GM12878 (cell line): Measurements from ENCODE around the gene SORBS2. TPM values are rescaled to one million over a fixed set of nuclear protein-coding genes. Genes with fewer than 3 reads are reported as not detected.

ENCODE experiments used
- ATAC-seq: fragments of 200-7000 bp; cut with Tn5 transposase; 3 replicates; pipeline ENCODE4 v1.9.1; 2020; ENCODE audit warnings: mild to moderate bottlenecking, moderate library complexity
- BruUV-seq: library from RNA; stranded (reverse); fragments of 400-500 nt; replicated peaks from 2 replicates; lab custom pipeline; 2021; lab: Mats Ljungman, UMichigan
- CTCF ChIA-PET: fragments of 300-600 bp; sonication (Branson Sonifier 250); formaldehyde crosslinking; extraction: SDS; loops from one replicate; lab custom pipeline; 2021; ENCODE audit warnings: inconsistent platforms; lab: Yijun Ruan, JAX
- POLR2A ChIA-PET: fragments of 350-600 bp; formaldehyde crosslinking; extraction: SDS; loops from one replicate; lab custom pipeline; 2021; ENCODE audit warnings: inconsistent platforms; lab: Charles Lee
- RAD21 ChIA-PET: fragments of 300-600 bp; sonication (Branson Sonifier 250); formaldehyde crosslinking; loops from one replicate; lab custom pipeline; 2023; ENCODE audit warnings: antibody characterized with exemption; ENCODE audit not compliant: unreplicated experiment; lab: Charles Lee
- SMC1A ChIA-PET: fragments of 300-600 bp; sonication (Branson Sonifier 250); formaldehyde crosslinking; loops from one replicate; lab custom pipeline; 2023; ENCODE audit not compliant: unreplicated experiment, uncharacterized antibody; lab: Charles Lee
- DNase-seq: peaks from one replicate; pipeline ENCODE4 v3.0.0-alpha.2; 2011; ENCODE audit warnings: low read depth, low spot score
- FAIRE-seq: peaks from 3 replicates; lab custom pipeline; 2011; peaks lifted over from hg19 to GRCh38; lab: Jason Lieb, UNC
- H2AFZ ChIP-seq: 2 replicates; pipeline ENCODE4 v1.6.0; 2011; ENCODE audit warnings: low read depth, low read length, control low read depth; ENCODE audit not compliant: control insufficient read depth
- H3K27ac ChIP-seq: 2 replicates; pipeline ENCODE4 v1.5.1; 2011; ENCODE audit warnings: control low read depth; ENCODE audit not compliant: control insufficient read depth, insufficient read depth
- H3K27me3 ChIP-seq, 2 experiments: replicated peaks in 1 of 2; 2 replicates each; pipeline versions ENCODE4 v1.6.0 to v1.6.1; 2011; ENCODE audit warnings: low read length in 1 of 2; ENCODE audit not compliant: control insufficient read depth in 2 of 2, insufficient read depth in 2 of 2
- H3K36me3 ChIP-seq, 2 experiments: 2 replicates each; pipeline ENCODE4 v1.5.1; 2011; ENCODE audit warnings: low read length in 1 of 2; ENCODE audit not compliant: control insufficient read depth in 2 of 2, insufficient read depth in 2 of 2
- H3K4me1 ChIP-seq: 2 replicates; pipeline ENCODE4 v1.6.1; 2011; ENCODE audit warnings: mild to moderate bottlenecking, low read length, moderate library complexity, mixed read lengths; ENCODE audit not compliant: control insufficient read depth, insufficient read depth
- H3K4me2 ChIP-seq: 2 replicates; pipeline ENCODE4 v1.6.0; 2011; ENCODE audit warnings: control low read depth; ENCODE audit not compliant: control insufficient read depth, insufficient read depth
- H3K4me3 ChIP-seq: fragments of 200-600 bp; sonication (generic); 2 replicates; pipeline ENCODE4 v1.5.1; 2016
- H3K79me2 ChIP-seq: 2 replicates; pipeline ENCODE4 v1.6.0; 2011; ENCODE audit warnings: low read length; ENCODE audit not compliant: control insufficient read depth, insufficient read depth
- H3K9ac ChIP-seq: 2 replicates; pipeline ENCODE4 v1.8.0; 2011; ENCODE audit warnings: low read length, control low read depth, mixed read lengths; ENCODE audit not compliant: control insufficient read depth, insufficient read depth
- H3K9me3 ChIP-seq: replicated peaks from 3 replicates; pipeline ENCODE4 v1.5.1; 2011; ENCODE audit warnings: mild to moderate bottlenecking, low read length; ENCODE audit not compliant: control insufficient read depth, insufficient read depth
- H4K20me1 ChIP-seq: 2 replicates; pipeline ENCODE4 v1.6.0; 2011; ENCODE audit not compliant: control insufficient read depth, insufficient read depth
- CHD4 ChIP-seq: fragments of 200-600 bp; sonication (generic); IDR thresholded peaks from 2 replicates; pipeline ENCODE4 v1.6.1; 2016; ENCODE audit warnings: mild to moderate bottlenecking
- EZH2 ChIP-seq: IDR thresholded peaks from 2 replicates; pipeline ENCODE4 v1.6.1; 2012; ENCODE audit warnings: low read depth, mild to moderate bottlenecking, control low read depth, inconsistent platforms, low read length, borderline replicate concordance; ENCODE audit not compliant: control insufficient read depth
- MEF2A ChIP-seq: IDR thresholded peaks from 2 replicates; pipeline ENCODE4 v1.6.1; 2011; ENCODE audit warnings: low read depth, mild to moderate bottlenecking, low read length, moderate library complexity; ENCODE audit not compliant: insufficient read depth
- NRF1 ChIP-seq: conservative IDR thresholded peaks from 2 replicates; pipeline ENCODE4 v1.6.1; 2011; ENCODE audit warnings: mild to moderate bottlenecking, low read depth, low read length, improper control_type of control experiment
- SMAD1 ChIP-seq: fragments of 450-650 bp; IDR thresholded peaks from 2 replicates; pipeline ENCODE4 v1.6.1; 2018; ENCODE audit warnings: mild to moderate bottlenecking, low read depth; ENCODE audit not compliant: partially characterized antibody
- WGBS: methylation state at CpG from one replicate; pipeline ENCODE4 v1.1.6; 2016; ENCODE audit warnings: low lambda C conversion rate; ENCODE audit not compliant: insufficient replicate concordance, insufficient coverage; ENCODE audit errors: missing lambda C conversion rate; 5-methylcytosine and 5-hydroxymethylcytosine counted together
- in situ Hi-C: fragments of 300-500 bp; cut with MboI; formaldehyde crosslinking; loops from 9 replicates; pipeline ENCODE4 v1.14.3; 2018; ENCODE audit warnings: mixed read lengths
- intact Hi-C: fragments of 100-400 bp; cut with micrococcal nuclease; formaldehyde crosslinking; loops from one replicate; pipeline ENCODE4 v1.14.2; 2022; ENCODE audit not compliant: unreplicated experiment
- polyA plus RNA-seq, 11 experiments: library from polyadenylated mRNA; depleted of rRNA in 4 of 11; unstranded in 6 of 11; stranded (reverse) in 5 of 11; fragments of >200 nt; fragmentation: Nextera tagmentation in 4 of 11; fragmentation: Illumina TruSeq in 1 of 11; extraction: Ambion mirVana in 4 of 11; extraction: Trizol in 1 of 11; gene quantifications; 1 replicate in 1 of 11; 2 replicates in 10 of 11; pipeline versions ENCODE4 v1.2.1 to v1.2.3, GENCODE V29; 2011 to 2016; ENCODE audit warnings: inconsistent platforms in 2 of 11, missing spikeins in 2 of 11, low read depth in 1 of 11
- total RNA-seq, 4 experiments: library from RNA; depleted of rRNA in 3 of 4; stranded (reverse); fragments of >200 nt in 3 of 4; fragmentation: Illumina TruSeq in 1 of 4; extraction: Trizol in 1 of 4; gene quantifications; 2 replicates each; pipeline versions ENCODE4 v1.2.1 to v1.2.3, GENCODE V29; 2013 to 2021
- TF ChIP-seq, protein P1 (sequence below): fragments of 450-650 bp; IDR thresholded peaks from 2 replicates; pipeline ENCODE4 v1.6.1; 2017; ENCODE audit warnings: borderline replicate concordance
- TF ChIP-seq, protein P2 (sequence below), 3 experiments: IDR thresholded peaks in 2 of 3; conservative IDR thresholded peaks in 1 of 3; 2 replicates each; pipeline ENCODE4 v1.5.1; 2011; ENCODE audit warnings: low read depth in 3 of 3, low read length in 3 of 3, mild to moderate bottlenecking in 3 of 3, control low read depth in 2 of 3, moderate library complexity in 2 of 3, inconsistent platforms in 1 of 3, mixed read lengths in 1 of 3; ENCODE audit not compliant: control insufficient read depth in 2 of 3, insufficient read depth in 1 of 3; ENCODE audit errors: extremely low read depth in 1 of 3
- TF ChIP-seq, protein P3 (sequence below): IDR thresholded peaks from 2 replicates; pipeline ENCODE4 v1.6.1; 2012; ENCODE audit warnings: low read depth, low read length, improper control_type of control experiment

Gene SORBS2
- total and polyA plus RNA-seq, 10 of the 15 experiments (the other 5 are each of a cell fraction or from before 2014, with no cell fraction given) = 0.06 to 3.0 (median 0.79) TPM

DNA sequence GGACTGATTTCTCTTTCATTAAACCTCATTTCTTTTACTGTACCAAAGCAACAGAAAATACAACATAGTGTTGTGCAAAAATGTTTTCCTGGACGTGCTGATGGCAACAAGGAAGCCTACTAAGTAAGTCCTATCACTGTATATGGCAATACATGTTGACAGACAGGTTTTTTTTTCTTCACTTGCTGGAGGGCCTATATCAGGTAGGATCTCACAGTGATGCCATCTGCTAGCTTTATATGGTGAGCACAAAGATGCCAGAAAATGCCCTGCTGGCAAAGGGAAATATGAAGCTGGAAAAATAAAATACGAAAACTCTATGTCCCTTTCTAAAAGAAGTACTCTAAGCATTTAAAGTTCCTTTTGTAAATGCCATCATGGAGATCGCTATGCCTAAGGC, 157.7 kb downstream of the SORBS2 start (continued):
- TF ChIP-seq, protein P1, sequence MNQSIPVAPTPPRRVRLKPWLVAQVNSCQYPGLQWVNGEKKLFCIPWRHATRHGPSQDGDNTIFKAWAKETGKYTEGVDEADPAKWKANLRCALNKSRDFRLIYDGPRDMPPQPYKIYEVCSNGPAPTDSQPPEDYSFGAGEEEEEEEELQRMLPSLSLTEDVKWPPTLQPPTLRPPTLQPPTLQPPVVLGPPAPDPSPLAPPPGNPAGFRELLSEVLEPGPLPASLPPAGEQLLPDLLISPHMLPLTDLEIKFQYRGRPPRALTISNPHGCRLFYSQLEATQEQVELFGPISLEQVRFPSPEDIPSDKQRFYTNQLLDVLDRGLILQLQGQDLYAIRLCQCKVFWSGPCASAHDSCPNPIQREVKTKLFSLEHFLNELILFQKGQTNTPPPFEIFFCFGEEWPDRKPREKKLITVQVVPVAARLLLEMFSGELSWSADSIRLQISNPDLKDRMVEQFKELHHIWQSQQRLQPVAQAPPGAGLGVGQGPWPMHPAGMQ = no peak
- TF ChIP-seq CHD4 (no peak), SMAD1 (no peak)

DNA sequence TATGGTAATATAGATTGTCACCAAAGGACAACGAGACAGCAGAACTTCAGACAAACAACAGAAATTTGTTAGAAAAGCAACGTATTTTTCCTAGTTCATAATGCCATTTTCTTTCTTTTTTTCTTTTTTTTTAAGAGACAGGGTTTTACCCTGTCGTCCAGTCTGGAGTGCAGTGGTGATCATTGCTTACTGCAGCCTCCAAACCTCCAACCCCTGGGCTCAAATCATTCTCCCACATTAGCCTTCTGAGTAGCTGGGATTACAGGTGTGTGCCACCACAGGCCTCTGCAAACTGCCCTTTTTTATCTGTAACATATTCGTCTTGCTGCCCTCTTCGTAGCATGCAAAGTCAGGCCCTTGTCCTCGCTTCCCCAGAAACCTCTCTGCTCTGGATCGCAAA, 160.1 kb downstream of the SORBS2 start:
- BruUV-seq = no TSS peak
- ChIA-PET SMC1A (no interaction called here), RAD21 (no interaction called here), POLR2A (no interaction called here)
- DNase-seq (no peak), ATAC-seq (no peak)
- intact Hi-C loops = no loop called here
- Histone ChIP-seq H3K36me3 (no peaks in the 10 kb centered on the region), H2AFZ (no peak overlapping the region), H3K79me2 (no peaks in the 10 kb centered on the region), H3K9ac (no peak overlapping the region)
- 36% methylated on average over 7 of the region's 7 CpGs for WGBS
- in situ Hi-C loops = no loop called here
- TF ChIP-seq, protein P2, sequence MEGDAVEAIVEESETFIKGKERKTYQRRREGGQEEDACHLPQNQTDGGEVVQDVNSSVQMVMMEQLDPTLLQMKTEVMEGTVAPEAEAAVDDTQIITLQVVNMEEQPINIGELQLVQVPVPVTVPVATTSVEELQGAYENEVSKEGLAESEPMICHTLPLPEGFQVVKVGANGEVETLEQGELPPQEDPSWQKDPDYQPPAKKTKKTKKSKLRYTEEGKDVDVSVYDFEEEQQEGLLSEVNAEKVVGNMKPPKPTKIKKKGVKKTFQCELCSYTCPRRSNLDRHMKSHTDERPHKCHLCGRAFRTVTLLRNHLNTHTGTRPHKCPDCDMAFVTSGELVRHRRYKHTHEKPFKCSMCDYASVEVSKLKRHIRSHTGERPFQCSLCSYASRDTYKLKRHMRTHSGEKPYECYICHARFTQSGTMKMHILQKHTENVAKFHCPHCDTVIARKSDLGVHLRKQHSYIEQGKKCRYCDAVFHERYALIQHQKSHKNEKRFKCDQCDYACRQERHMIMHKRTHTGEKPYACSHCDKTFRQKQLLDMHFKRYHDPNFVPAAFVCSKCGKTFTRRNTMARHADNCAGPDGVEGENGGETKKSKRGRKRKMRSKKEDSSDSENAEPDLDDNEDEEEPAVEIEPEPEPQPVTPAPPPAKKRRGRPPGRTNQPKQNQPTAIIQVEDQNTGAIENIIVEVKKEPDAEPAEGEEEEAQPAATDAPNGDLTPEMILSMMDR (IDR thresholded peaks at IDR 0.05 in 2 of 3, conservative IDR thresholded peaks at IDR 0.05 in 1 of 3; ENCODE audit: control insufficient read depth in 2 of 3, extremely low read depth in 1 of 3, insufficient read depth in 1 of 3, low read depth in 3 of 3, low read length in 3 of 3) = no peak
- TF ChIP-seq EZH2 (no peak), MEF2A (no peak), NRF1 (no peak)
- TF ChIP-seq, protein P3, sequence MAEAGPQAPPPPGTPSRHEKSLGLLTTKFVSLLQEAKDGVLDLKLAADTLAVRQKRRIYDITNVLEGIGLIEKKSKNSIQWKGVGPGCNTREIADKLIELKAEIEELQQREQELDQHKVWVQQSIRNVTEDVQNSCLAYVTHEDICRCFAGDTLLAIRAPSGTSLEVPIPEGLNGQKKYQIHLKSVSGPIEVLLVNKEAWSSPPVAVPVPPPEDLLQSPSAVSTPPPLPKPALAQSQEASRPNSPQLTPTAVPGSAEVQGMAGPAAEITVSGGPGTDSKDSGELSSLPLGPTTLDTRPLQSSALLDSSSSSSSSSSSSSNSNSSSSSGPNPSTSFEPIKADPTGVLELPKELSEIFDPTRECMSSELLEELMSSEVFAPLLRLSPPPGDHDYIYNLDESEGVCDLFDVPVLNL = no peak
- TF ChIP-seq, all 136 proteins: peak for 0
- Histone ChIP-seq H3K4me1 (no peaks in the 10 kb centered on the region), H3K4me2 (no peak overlapping the region), H3K27ac (no peak overlapping the region), H3K9me3 (no peaks in the 10 kb centered on the region), H3K27me3 (no peaks in the 10 kb centered on the region), H4K20me1 (no peaks in the 10 kb centered on the region), H3K4me3 (no peak overlapping the region)
- CTCF ChIA-PET = no interaction called here
- FAIRE-seq = no peak
